Measurements from ENCODE around the gene ARHGEF40. TPM values are rescaled to one million over a fixed set of nuclear protein-coding genes. Genes with fewer than 3 reads are reported as not detected.

Gene ARHGEF40
- total RNA-seq, 1 donor from 2014 or later: 81.1 TPM

GRCh38 chr14:21113369-21113768 lies 43.3 kb downstream of the ARHGEF40 start:
- DNase-seq (ENCODE audit: low spot score): no peak

DNA sequence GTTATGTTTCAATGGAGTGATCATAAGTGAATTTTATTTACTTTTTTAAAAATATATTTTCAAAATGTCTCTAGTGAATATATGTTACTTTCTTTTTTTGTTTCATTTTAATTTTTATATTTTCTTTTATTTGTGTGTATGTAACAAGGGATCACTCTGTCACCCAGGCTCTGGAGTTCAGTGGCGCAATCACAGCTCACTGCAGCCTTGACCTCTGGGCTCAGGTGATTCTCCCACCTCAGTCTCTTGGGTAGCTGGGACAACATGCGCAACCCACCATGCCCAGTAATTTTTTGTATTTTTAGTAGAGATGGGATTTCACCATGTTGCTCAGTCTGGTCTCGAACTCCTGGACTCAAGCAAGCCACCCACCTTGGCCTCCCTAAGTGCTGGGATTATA lies 48.8 kb downstream of the ARHGEF40 start:
- DNase-seq (ENCODE audit: low spot score): no peak

GRCh38 chr14:21120686-21121085 lies 50.6 kb downstream of the ARHGEF40 start:
- DNase-seq (ENCODE audit: low spot score): no peak

GRCh38 chr14:21121122-21121521 lies 51.0 kb downstream of the ARHGEF40 start:
- no peak for DNase-seq (ENCODE audit: low spot score)

- no peak for DNase-seq (ENCODE audit: low spot score)
Measured at GRCh38 chr14:21123429-21123828, 53.3 kb downstream of the ARHGEF40 start.

DNA sequence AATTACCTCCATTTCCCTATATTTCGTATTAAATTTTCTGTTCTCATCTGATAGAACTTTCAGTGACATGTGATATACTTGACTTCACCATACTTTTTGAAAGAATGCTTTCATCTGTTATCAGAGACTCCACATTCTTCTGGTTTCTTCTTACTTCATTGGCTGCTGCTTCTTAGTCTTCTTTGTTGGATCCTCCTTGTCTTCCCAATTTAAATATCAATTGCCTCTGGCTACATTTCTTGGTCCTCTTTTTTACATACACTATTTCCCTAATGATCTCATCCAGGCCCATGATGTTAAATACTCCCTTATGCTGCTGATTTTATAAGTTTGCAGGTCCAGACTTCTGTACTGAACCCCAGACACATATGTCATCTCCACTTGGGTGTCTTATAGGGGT lies 63.8 kb downstream of the ARHGEF40 start:
- DNase-seq (ENCODE audit: low spot score): no peak

DNA sequence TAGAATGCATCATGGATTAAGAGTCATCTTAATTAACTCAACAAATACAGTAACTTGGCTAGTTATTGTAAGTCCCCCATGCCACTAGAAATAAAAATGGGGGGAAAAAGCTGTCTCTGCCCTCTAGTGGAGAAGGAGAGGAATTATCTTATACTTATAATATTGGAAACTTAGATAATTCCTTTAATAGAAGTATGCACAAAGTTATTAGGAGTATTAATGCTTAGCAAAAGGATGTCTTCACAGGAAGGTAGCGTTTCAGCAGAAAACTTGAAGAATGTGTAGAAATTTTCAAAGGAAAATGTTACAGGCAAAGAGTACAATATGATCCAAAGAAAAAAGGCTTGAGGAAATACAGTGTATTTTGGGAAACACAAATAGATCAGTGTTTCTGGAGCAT lies 65.9 kb downstream of the ARHGEF40 start:
- DNase-seq (ENCODE audit: low spot score): no peak

Small RNA genes within 50 kb of the gene (microRNA-seq; reads per million reads assigned to microRNA genes)
- not detected for gene MIR6717 (ENCODE audit: borderline number of aligned reads)

Other genes with a start within 250 kb of the ARHGEF40 start
- gene RNASE3, start 178.9 kb upstream of the ARHGEF40 start, total RNA-seq: 0.80 TPM
- gene RNASE2, start 114.8 kb upstream of the ARHGEF40 start, total RNA-seq: 8.7 TPM
- 31.6 TPM for gene METTL17, start 80.3 kb upstream of the ARHGEF40 start, total RNA-seq
- not detected for gene SLC39A2, start 71.0 kb upstream of the ARHGEF40 start, total RNA-seq
- 120 TPM for gene NDRG2, start 45.2 kb upstream of the ARHGEF40 start, total RNA-seq
- gene TPPP2, start 40.1 kb upstream of the ARHGEF40 start, total RNA-seq: not detected
- not detected for gene RNASE13, start 35.5 kb upstream of the ARHGEF40 start, total RNA-seq
- 0.39 TPM for gene RNASE7, start 27.9 kb upstream of the ARHGEF40 start, total RNA-seq
- not detected for gene RNASE8, start 12.5 kb upstream of the ARHGEF40 start, total RNA-seq
- 80.6 TPM for gene ZNF219, start 28.4 kb downstream of the ARHGEF40 start, total RNA-seq
- 2.2 TPM for gene TMEM253, start 30.8 kb downstream of the ARHGEF40 start, total RNA-seq
- gene OR5AU1, start 85.8 kb downstream of the ARHGEF40 start, total RNA-seq: not detected
- 330 TPM for gene HNRNPC, start 199.1 kb downstream of the ARHGEF40 start, total RNA-seq
- gene RPGRIP1, start 209.8 kb downstream of the ARHGEF40 start, total RNA-seq: 0.80 TPM